Dedifferentiated amniotic fluid mesenchymal stem cell (primary cell): ENCODE results near the gene PCCA.
"Not testable (repeated sequence)": the region's sequence is repeated elsewhere in the genome, so short reads cannot be mapped to it uniquely, and the experiment has no call there.

ENCODE experiments used
- DNase-seq: peaks from one replicate; pipeline ENCODE4 v3.0.0-alpha.2; 2016; ENCODE audit errors: extremely low spot score

PCCA gene

DNA sequence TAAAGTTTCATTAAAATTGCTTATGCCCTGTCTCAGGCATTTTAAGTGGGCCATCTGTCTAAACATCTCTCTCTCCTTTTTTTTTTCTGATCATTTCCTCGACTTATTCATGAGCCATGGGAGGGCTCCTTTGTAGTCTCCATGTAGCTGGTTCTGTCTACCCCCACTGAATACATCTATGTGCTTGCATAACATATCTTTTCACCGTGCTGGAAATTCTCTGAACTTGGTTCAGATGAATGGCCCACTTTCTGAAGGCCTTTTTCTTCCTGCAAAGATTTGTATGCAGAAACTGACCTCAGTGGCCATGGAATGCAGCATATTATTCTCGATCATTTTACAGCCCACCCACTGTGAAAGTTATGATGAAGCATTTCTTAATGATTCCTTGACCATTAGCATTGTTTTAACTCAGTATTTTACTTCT lies 274.4 kb downstream of the PCCA start:
- DNase-seq = peak; percentile 34

DNA sequence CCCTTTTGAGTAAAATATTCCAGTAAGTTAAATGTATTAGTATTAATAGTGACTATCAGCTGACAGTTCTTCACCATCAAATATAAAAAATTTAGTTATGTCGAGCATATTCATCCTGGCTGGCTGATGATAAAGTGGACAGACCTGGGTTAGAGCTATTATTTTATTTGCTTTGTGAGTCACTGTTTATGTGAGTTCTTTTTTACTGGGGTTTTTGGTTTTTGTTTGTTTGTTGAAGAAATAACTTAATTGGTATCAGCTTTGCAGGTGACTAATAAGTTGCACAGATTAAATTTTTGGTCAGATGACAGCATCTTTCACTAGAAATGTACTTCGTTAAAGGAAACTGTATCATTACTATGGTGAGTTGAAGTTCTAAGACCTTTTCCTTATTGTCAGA lies 275.0 kb downstream of the PCCA start:
- DNase-seq = peak; percentile 24

DNA sequence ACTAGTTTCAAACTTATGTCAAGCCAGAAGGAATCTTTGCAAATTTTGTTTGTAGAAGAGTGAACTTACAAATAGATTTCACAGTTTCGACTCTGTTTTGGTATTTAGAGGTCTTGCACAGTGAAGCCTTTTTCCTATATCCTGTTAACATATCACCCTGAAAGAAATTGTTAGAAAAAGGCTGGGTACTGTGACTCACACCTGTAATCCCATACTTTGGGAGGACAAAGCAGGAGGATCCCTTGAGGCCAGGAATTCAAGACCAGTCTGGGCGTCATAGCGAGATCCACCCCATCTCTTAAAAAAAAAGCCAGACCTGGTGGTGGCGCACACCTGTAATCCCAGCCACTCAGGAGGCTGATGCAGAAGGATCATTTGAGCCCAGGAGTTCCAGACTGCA lies 275.7 kb downstream of the PCCA start:
- no peak for DNase-seq

DNA sequence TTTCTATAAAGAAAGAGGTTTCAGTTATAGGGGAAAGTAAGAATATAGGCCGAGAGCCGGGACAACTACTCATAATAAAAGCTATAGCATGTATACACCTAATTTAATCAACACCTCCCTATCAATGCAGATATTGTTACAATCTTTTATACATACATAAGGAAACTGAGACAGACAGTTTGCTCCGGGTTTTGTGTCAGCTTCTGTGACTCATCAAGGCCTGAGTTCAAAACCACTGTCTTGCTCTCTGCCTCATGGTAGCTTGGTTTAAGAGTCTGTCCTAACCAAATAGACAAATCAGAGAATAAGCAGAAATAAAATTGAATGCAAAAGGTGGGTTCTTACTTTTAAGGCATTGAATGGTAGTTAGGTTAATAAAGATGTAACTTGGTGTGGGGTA lies 276.8 kb downstream of the PCCA start:
- no peak for DNase-seq

DNA sequence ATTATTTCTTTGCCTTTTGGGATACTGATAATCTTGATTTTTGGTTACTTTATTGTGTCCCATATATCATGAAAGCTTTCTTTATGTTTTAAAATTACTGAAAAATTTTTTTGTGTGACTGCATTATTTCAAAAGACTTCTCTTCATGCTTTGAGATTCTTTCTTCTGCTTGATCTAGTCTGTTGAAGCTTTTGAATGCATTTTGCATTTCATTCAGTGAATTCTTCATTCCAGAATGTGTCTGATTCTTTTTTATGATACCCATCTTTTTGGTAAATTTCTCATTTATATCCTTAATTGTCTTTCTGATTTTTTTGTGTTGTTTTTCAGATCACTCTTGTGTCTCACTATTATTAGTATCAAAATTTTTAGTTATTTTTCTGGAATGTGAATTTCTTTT lies 289.6 kb downstream of the PCCA start:
- no peak for DNase-seq

- DNase-seq = no peak
Observed at GRCh38 chr13:100381595-100382224, 292.8 kb downstream of the PCCA start.

DNA sequence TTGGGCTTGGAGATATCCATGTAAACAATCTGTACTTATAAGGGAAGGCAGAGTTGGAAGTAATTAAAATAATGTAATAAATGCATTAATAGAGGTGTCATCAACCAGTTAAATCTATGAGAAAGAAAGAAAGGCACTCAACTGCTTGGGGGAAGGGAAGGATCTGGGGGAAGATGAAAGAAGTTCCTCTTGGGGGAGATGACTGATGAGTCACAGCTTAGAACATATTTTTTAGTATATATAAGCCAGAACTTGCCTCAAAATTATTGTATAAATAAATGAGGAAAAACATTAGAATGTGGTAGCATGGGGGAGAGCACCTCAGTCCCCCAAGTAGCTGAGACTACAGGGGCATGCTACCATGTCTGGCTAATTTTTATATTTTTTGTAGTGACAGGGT lies 293.9 kb downstream of the PCCA start:
- DNase-seq = no peak

DNA sequence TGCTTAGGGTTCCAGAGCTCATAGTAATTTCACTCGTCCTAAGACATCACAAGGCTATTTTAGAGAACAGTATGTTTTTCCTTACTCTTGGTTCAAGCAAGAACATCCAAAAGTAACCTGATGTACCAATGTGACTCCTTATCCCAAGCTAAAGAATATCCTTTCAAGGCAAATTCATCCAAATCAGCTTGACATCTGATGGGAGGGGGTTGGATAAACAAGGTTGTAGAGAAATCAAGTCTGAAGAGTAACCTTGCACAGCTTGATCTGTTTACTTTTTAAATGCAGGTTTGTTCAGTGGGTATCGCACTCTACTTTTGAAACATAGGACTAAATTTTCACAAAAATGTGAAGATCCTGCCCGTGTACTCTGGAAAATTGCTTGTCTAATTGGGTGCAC lies 298.5 kb downstream of the PCCA start:
- DNase-seq = no peak

GRCh38 chr13:100388150-100388549 lies 299.3 kb downstream of the PCCA start:
- DNase-seq = not testable (repeated sequence)

DNA sequence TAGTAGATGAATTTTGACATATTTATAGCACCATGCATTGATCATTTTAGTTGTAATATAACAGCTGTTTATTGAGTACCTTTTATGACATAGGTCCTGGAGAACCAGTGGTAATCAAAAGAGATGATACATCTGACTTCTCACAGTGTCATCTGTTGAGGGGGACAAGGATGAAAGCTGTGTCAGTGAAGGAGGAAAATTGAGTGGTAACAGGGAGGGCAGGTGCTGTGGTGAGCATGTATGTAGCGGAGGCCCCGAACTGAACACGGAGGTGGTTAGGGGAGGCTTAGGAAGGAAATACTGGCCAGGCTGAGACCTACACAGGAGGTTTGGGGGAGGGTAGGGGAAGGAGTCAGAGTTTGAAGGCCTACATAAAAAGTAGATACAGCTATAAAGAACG lies 300.0 kb downstream of the PCCA start:
- no peak for DNase-seq

DNA sequence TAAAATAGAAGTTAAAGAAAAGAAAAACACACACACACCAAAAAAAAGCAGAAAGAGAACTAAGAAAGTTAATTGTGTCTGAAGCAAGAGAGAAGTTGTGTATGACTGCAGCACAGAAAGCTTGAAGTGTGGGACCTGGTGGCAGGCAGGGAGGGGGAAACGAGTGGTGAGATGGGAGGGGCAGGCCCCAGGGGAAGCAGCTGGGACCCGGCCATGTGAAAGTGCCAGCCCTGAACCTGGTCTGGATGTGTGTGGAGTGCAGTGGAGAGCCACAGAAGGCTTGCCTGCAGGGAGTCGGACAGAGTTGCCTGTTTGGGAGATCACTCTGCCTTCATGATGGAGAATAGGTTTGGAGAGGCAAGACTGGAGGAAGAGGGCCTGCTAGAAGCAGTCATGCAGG lies 300.7 kb downstream of the PCCA start:
- DNase-seq = no peak

DNA sequence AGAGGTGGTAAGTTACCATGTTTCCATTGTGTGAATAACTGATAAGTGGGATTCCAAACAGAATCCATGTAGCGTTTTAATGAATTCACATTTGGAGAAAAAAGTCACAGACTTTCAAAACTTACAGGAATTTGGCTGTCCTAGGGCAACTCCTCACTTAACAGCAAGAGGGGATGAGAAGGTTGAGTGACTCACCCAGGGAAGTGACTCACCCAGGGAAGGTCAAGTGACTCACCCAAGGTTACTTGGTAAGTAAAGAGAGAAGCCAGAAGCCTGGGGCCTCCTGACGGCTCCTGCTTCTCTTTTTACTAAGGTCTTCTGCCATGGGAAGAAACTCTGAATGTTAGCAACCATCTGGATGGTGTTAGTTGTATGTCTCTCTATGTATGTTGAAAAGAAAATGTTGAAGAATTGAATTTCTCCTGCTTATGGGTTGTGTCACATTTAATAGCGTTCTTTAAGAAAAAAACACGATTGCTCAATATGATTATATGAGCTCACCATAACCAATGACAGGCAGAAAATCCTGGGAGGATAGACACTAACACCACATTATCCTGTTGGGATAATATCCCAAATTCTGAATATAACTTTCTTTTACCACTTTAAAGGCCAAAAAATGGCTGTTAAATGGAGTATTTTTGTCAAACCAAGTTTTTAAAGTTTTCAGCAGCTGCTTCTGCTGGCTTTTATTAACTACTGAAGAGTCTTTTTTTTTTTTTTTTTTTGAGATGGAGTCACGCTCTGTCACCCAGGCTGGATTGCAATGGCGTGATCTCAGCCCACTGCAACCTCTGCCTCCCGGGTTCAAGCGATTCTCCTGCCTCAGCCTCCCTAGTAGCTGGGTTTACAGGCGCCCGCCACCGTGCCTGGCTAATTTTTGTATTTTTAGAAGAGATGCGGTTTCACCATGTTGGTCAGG lies 304.1 kb downstream of the PCCA start:
- peak; percentile 99 for DNase-seq

- peak; percentile 75 for DNase-seq
Observed at GRCh38 chr13:100394005-100394695, 305.3 kb downstream of the PCCA start.

- DNase-seq = no peak
Observed at GRCh38 chr13:100395698-100396373, 306.9 kb downstream of the PCCA start.

DNA sequence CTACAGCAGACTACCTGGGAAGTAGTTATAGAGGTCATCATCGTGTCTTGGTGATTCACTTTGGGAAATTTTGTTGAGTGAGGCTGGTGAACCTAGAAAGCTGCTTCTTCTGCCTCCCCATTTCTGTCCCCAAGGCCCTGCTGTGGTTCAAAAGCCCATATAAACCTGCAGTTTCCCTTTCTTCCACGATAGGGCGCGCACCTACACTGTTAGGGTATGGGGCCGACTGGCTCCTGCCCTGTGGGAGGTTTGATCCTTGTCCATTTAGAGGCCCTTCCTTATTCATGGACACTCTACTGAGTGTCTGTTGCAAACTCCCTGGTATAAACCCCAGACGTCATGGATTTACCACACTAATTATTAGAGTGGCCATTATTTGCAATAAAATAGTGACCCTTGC lies 307.9 kb downstream of the PCCA start:
- no peak for DNase-seq

GRCh38 chr13:100397627-100398026 lies 308.7 kb downstream of the PCCA start:
- DNase-seq = no peak

- DNase-seq = no peak
Observed at GRCh38 chr13:100398360-100398759, 309.5 kb downstream of the PCCA start.

DNA sequence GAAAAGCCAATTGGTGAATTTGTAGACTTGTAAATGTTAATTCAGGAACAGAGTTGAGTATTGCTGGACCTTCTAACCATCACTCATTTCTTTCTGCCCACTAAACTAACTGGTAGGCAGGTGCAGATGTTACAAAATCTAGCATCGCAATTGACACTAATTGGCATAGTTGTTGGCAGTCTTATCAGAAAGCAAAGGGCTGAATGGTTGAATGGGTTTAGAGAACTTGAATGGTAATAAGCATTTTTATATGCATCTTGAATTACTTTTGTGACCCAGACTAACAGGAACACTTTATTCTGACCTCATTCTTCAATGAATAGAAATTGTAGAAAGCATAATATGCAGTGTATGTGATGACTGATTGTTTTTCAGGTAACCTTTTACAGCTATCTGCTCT lies 310.6 kb downstream of the PCCA start:
- DNase-seq = no peak

GRCh38 chr13:100403675-100404074 lies 314.8 kb downstream of the PCCA start:
- no peak for DNase-seq

DNA sequence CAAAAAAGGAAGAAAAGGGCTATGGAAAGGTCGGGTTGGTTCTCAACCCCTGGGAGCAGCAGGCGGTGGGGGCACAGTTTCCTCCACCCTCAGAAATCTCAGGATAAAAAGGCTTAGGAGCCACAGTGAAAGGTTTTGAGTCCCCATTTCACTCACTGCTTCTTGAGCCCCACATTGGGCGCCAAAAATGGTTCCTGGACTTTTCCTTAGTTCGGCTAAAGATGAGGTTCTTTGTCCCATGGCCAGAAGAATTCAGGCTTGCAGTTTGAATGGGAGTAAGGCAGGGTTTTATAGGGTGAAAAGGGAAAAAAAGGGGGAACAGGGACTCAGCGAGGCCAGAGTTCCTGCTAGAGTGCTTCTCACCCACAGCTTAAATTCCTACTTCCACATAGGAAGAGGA lies 320.2 kb downstream of the PCCA start:
- DNase-seq = no peak

GRCh38 chr13:100423375-100423774 lies 334.5 kb downstream of the PCCA start:
- no peak for DNase-seq

GRCh38 chr13:100428986-100429385 lies 340.1 kb downstream of the PCCA start:
- no peak for DNase-seq
